Stimulated activated CD8-positive, alpha-beta memory T cell treated with anti-CD3 and anti-CD28 coated beads, Interleukin-12 subunit alpha, Interleukin-12 subunit beta, amount 100 ng/mL, for 24 hours (primary cell): ENCODE results near the gene C13orf42.

Experiments used
- DNase-seq: peaks from one replicate; pipeline ENCODE4 v3.0.0-alpha.2; 2020; ENCODE audit errors: extremely low read depth

C13orf42 gene

DNA sequence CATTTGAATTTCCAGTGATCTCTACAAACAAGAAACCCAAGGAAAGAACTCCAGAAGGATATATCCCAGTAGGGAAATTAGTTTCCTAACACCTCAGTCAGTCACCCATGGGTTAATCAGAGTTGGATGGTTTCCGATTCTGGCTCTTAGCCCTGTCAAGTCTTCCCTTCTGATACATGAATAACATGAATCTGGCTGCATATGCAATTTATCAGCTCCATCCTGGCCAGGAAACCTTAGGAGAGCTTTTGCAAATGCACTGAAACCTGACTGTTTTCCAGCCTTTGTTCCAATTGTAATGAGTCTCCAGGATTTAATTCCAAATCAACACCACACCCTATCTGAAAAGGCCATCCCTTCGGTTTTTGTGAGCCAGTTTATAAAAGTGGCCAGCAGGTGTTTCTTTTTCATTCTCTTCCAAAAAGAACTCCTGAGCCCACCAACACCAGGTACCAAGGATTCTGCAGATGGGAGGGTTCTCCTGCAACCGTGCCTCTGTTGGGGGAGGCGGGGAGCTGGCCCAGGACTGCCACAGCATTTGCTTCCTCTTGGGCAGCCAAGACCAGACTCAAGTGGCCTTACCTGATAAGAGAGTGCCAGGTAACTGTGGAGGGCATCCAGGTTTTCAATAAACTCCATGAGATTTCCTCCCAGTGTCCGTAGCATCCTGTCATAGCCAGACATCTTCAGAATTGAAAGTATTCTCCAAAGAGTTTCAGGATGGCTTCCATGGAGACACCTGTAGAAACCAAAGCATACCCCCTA is 77.5 kb downstream of the C13orf42 start:
- no peak for DNase-seq

DNA sequence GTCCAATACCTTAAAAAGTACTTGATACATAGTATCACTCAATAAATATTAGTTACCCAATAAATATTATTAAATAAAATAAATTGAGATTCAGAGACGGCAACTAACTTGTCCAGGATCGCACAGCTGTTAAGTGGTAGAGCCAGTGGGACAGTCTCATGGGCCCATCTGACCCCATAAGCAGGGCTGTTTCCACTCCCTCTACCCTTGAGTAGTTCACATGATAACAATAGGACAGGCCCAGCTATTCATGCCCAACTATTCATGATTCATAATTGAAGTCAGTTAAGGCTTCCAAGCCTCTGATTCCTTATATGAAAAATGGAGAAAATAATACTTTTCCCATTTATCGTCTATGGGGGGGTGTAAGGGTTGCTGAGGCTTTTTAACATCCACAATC is 78.2 kb downstream of the C13orf42 start:
- DNase-seq, result no peak
